ENCODE results near the gene AQP2. TPM values are rescaled to one million over a fixed set of nuclear protein-coding genes. Genes with fewer than 3 reads are reported as not detected.
"Not testable (repeated sequence)": the region's sequence is repeated elsewhere in the genome, so short reads cannot be mapped to it uniquely, and the experiment has no call there.

AQP2 gene
- total RNA-seq, 1 experiment from 2014 or later: not detected

DNA sequence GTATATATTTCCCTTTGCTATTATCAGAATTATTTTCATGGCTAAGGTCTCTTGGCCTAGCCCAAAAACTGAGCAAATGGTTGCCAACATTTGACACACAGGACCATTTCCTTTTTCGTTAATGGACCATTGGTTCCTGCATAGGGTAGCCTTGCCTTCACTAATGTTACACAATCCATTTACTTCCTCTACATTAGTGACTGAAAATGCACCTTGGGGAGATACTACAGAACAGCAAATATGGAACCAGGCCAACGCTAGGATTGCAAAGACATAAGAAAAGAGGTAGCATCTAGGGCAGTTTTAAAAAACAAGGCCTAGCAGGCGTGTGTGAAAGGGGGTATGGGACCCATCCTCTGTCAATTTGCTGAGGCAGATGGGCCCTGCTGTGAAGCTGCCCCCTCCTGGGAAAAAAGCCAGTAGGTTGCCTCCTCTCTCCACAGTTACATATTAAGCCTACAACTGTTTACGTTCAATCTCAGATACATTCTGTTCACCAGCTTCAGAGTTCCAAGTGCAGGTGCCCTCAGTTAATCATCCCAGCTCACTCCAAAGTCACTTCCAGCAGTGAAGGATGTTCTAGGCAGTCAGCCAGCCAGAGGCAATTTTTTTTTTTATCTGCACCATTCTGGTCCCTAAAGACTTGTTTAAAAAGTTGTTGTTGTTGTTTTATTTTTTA, 37.2 kb downstream of the AQP2 start:
- in situ Hi-C loops (cut with HindIII; ENCODE audit: low pct_unique_long_range_greater_than_20kb, low sequenced_read_pairs): no loop called here
- no peak for DNase-seq (ENCODE audit: low read depth, low spot score)

DNA sequence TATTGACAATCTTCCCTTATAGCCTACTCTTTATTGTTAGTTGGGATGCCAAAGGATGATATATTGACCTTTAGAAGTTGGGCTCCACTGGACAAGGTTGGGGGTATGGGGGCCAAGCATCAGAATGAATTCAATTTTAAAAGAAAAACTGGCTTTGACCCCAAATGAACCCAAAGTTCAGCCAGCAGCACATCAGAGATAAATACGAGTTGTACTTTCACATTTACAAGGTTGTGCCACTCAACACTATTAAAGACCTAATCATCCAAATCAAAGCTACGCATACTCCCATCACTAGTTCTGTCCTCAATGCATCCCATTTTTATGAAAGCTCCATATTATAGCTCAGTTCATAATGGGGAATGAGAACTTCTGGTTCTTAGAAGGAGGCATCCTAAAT, 38.9 kb downstream of the AQP2 start:
- in situ Hi-C loops (cut with HindIII; ENCODE audit: low pct_unique_long_range_greater_than_20kb, low sequenced_read_pairs): not testable (repeated sequence)

DNA sequence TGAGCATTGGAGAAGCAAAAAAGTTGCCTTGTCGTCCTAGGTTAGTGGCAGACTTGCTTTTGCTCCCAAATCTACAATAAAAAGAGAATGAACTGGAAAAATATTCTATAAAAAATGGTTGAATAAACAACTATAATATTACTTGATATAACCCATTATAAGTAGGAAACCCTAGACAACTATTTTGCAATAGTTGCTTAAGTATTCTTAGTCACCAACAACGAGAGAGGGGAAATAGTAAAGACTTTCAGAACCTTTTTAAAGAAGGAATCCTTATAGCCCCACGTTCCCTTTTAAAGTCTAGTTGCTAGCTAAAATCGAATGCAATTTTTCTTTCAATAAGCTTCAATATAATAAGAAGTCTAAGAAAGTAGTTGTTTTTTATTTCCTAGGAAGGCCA, 39.7 kb downstream of the AQP2 start:
- in situ Hi-C loops (cut with HindIII; ENCODE audit: low pct_unique_long_range_greater_than_20kb, low sequenced_read_pairs): no loop called here

More for the DNA sequence above, 38.9 kb downstream of the AQP2 start:
- not testable (repeated sequence) for DNase-seq (ENCODE audit: low read depth, low spot score)

DNA sequence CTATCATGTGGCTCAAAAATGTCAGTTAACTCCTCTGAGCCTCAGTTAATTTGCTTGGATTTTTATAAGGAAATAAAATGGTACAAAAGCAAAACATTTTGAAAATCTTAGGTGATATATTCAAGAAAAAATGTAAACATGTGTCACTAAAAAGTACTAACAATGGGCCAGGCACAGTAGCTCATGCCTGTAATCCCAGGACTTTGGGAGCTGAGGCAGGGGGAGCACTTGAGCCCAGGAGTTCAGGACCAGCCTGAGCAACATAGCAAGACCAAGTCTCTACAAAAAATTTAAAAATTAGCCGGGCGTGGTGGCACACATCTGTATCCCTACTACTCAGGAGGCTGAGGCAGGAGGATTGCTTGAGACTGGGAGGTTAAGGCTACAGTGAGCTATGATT, 47.9 kb downstream of the AQP2 start:
- DNase-seq (ENCODE audit: low read depth, low spot score): no peak
- in situ Hi-C loops (cut with HindIII; ENCODE audit: low pct_unique_long_range_greater_than_20kb, low sequenced_read_pairs): no loop called here

More for the DNA sequence above, 39.7 kb downstream of the AQP2 start:
- no peak for DNase-seq (ENCODE audit: low read depth, low spot score)

DNA sequence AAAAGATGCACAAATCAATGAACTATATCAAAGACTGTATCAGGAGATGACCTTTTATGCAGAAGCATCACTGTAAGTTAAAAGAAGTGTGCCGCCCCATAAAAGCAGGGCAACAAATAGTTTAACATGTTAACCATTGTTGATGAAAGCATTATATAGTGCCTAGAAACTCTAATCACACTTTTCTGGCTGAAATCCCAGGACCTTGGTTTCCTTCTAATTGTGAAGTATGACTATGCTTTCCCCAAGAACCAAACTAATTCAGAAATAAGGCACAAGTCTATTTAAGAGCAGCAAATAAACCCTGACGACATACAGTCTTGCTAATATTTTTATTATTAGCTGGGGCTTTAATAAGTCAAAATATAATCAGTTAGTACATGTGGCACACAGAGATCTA, 53.1 kb downstream of the AQP2 start:
- in situ Hi-C loops (cut with HindIII; ENCODE audit: low pct_unique_long_range_greater_than_20kb, low sequenced_read_pairs): no loop called here
- DNase-seq (ENCODE audit: low read depth, low spot score): no peak

DNA sequence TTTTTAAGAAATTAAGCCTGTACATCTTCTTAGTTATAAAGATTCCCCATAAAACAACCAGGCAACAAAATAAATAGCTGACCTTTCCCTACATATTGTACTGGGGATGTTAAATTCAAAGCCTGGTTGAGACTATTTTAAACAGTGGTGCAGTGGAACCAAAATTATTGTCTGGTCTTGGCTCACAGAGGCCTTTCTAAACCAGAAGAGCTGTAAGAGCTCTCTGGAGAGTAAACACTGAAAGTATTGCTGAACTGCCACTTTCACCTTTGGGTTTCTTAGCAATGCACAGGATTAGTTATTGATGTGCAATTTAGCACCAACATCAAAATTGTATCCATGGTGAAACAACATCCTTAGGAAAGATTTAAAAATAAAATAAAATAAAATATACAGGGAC, 54.2 kb downstream of the AQP2 start:
- DNase-seq (ENCODE audit: low read depth, low spot score): no peak
- in situ Hi-C loops (cut with HindIII; ENCODE audit: low pct_unique_long_range_greater_than_20kb, low sequenced_read_pairs): no loop called here

DNA sequence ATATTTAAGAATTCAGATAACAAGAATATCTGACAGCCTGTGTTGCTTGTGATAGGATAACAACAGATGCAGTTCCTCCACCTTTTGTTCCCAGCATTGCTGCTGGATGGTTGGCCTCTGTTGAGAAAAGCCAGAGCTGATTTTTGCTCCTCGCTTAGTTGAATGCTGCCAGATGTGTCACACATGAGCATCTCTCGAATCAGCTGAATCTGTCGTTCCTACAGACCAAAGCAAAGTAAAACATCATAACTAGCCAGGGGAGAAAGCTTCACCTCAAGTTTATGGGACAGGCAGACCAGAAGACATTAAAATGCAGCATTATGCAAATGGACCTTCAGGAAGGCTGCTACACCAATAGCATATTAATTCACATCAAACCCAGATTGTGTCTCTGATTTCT, 54.6 kb downstream of the AQP2 start:
- in situ Hi-C loops (cut with HindIII; ENCODE audit: low pct_unique_long_range_greater_than_20kb, low sequenced_read_pairs): no loop called here
- no peak for DNase-seq (ENCODE audit: low read depth, low spot score)

DNA sequence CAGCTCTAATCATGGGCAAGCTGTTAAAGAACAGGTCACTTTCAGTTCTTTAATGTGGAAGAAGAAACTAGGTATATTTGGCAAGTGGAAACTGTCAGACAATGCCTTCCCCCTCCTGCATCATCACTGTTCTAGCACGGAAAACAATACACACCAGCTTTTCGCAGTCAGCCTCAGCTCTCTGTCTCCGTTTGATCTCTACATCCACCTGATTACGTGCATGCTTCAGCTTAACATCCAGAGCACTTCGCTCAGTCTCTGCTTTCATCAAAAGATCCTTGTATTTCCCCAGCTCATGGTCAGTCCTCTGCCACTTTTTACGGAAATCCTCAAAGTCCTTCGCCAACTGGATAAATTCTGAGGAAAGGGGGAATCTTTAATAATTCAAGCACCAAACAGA, 55.7 kb downstream of the AQP2 start:
- DNase-seq (ENCODE audit: low read depth, low spot score): no peak
- in situ Hi-C loops (cut with HindIII; ENCODE audit: low pct_unique_long_range_greater_than_20kb, low sequenced_read_pairs): no loop called here

DNA sequence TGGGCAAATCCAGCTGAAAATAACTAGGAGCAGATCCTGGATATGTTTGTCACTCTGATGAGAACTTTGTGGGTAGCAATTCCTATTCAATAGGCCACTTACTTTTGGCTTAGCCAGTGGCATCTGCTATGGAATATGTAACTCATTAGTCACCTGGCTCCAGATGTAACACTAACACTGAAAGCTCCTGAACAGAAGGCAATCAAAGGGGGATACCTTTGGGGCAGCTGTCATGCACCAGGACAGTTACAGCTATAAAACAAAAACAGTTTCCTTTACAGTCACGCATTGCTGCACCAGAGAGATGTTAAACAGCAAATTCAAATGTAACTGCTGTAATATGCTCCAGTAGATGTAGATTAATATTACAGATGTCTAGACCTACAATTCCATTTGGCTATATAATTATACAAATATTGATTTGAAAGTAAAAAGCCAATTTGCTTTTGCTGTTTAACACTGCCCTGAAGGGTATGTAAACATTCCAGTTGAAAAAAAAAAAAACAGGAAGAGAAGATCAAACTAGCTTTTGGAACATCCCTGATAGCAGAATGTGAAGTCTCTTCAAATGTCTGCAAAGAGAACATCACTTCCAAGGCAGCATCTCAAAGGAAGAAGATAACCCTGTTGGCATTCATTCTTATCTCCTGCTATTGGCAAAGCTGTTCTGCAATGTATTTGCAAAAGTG, 56.4 kb downstream of the AQP2 start:
- in situ Hi-C loops (cut with HindIII; ENCODE audit: low pct_unique_long_range_greater_than_20kb, low sequenced_read_pairs): no loop called here
- no peak for DNase-seq (ENCODE audit: low read depth, low spot score)

Other genes starting within 250 kb of the AQP2 start
- gene FMNL3, start 243.3 kb upstream of the AQP2 start, total RNA-seq (2014; rRNA removed; shearing (Covaris generic)): 14.5 and 17.4 TPM in 2 replicates
- gene TMBIM6, start 209.2 kb upstream of the AQP2 start, total RNA-seq (2014; rRNA removed; shearing (Covaris generic)): 970 and 993 TPM in 2 replicates
- gene NCKAP5L, start 122.3 kb upstream of the AQP2 start, total RNA-seq (2014; rRNA removed; shearing (Covaris generic)): 29.2 and 29.6 TPM in 2 replicates
- gene BCDIN3D, start 107.6 kb upstream of the AQP2 start, total RNA-seq (2014; rRNA removed; shearing (Covaris generic)): 6.3 and 7.2 TPM in 2 replicates
- gene FAIM2, start 46.8 kb upstream of the AQP2 start, total RNA-seq (2014; rRNA removed; shearing (Covaris generic)): not detected in 2 replicates
- not detected in 2 replicates for gene AQP5, start 11.1 kb downstream of the AQP2 start, total RNA-seq (2014; rRNA removed; shearing (Covaris generic))
- 0.08 TPM in 1 of 2 replicates, not detected in the other for gene AQP6, start 22.2 kb downstream of the AQP2 start, total RNA-seq (2014; rRNA removed; shearing (Covaris generic))
- gene RACGAP1, start 74.8 kb downstream of the AQP2 start, total RNA-seq (2014; rRNA removed; shearing (Covaris generic)): 60.3 and 65.2 TPM in 2 replicates
- gene ASIC1, start 106.9 kb downstream of the AQP2 start, total RNA-seq (2014; rRNA removed; shearing (Covaris generic)): 4.7 and 5.2 TPM in 2 replicates
- 80.3 and 90.6 TPM in 2 replicates for gene SMARCD1, start 134.6 kb downstream of the AQP2 start, total RNA-seq (2014; rRNA removed; shearing (Covaris generic))
- gene GPD1, start 153.3 kb downstream of the AQP2 start, total RNA-seq (2014; rRNA removed; shearing (Covaris generic)): 0.27 and 1.4 TPM in 2 replicates
- 60.3 and 75.7 TPM in 2 replicates for gene COX14, start 161.5 kb downstream of the AQP2 start, total RNA-seq (2014; rRNA removed; shearing (Covaris generic))
- gene CERS5, start 216.6 kb downstream of the AQP2 start, total RNA-seq (2014; rRNA removed; shearing (Covaris generic)): 15.2 and 29.0 TPM in 2 replicates

Data from SK-MEL-5 (cell line).